GM19240 (cell line): ENCODE data around the gene CHST15.

ENCODE experiments used
- DNase-seq: peaks from one replicate; pipeline ENCODE4 v3.0.0; 2011; ENCODE audit warnings: low spot score; ENCODE audit not compliant: insufficient read length

Gene CHST15, protein sequence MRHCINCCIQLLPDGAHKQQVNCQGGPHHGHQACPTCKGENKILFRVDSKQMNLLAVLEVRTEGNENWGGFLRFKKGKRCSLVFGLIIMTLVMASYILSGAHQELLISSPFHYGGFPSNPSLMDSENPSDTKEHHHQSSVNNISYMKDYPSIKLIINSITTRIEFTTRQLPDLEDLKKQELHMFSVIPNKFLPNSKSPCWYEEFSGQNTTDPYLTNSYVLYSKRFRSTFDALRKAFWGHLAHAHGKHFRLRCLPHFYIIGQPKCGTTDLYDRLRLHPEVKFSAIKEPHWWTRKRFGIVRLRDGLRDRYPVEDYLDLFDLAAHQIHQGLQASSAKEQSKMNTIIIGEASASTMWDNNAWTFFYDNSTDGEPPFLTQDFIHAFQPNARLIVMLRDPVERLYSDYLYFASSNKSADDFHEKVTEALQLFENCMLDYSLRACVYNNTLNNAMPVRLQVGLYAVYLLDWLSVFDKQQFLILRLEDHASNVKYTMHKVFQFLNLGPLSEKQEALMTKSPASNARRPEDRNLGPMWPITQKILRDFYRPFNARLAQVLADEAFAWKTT

DNA sequence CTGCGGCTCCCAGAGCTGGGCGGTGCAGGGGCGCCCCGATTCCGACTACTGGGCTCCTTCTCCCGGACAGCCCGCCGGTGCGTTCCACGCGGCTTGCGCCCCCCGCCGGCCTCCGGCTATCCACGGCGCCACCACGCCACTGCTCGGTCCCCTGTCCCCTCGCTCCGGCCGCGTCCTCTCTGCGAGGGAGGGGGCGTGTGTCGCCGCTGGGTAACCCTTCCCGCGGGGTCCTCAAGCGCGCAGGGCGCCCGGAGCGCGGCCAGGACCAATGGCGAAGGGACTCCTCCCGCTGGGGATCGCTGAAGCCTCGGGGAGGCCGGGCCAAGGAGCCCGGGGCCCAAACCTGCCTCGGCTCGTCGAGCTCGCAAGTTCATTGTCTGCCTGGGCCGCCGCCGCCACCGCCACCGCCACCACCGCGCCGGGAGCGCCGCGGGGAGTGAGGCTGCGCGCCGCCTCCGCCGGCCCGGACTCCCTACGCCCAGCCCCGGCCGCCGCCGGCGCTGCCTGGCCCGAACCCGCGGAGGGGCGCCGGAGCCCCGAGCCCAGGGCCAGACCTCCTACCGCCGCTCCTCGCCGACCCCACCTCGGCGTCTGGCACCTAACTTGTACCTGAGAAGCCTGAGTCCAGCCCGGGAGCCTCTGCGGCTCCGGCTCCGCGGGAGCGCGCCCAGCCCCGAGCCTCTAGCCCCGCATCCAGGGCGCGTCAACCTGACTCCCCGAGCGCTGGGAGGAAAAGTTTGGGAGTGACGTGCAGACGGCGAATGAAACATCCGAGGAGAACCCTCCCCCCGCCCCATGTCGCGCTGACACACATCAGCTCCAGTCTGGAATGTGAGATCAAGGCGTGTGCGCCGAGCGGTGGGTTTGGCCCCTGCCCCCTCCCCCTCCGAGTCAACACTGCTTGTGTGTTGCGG lies at the start of gene CHST15:
TSS of gene CHST15 (minus strand) at position 739 of the 914 bp plus-strand sequence. CDS start 47,386 bp downstream, outside the sequence.
- DNase-seq: no peak

DNA sequence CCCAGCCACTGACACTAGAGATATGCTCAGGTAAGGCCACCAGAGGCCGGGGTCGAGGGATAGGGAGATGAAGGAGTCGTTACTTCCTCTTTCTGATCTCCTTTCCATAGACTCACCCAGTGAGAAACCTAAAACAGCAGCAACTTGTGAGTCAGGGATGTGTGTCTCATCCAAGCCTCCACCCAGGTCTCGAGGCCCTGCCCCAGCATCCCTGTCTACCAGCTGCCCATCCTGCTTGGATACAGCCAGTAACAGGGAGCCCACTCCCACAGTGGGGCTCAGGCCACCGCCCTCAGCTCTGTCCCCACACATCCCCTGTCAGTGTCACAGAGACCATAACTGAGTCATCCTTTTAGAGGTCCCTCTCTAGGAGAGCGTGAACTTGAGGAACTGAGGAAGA lies 49.6 kb upstream of the CHST15 start:
- no peak for DNase-seq

DNA sequence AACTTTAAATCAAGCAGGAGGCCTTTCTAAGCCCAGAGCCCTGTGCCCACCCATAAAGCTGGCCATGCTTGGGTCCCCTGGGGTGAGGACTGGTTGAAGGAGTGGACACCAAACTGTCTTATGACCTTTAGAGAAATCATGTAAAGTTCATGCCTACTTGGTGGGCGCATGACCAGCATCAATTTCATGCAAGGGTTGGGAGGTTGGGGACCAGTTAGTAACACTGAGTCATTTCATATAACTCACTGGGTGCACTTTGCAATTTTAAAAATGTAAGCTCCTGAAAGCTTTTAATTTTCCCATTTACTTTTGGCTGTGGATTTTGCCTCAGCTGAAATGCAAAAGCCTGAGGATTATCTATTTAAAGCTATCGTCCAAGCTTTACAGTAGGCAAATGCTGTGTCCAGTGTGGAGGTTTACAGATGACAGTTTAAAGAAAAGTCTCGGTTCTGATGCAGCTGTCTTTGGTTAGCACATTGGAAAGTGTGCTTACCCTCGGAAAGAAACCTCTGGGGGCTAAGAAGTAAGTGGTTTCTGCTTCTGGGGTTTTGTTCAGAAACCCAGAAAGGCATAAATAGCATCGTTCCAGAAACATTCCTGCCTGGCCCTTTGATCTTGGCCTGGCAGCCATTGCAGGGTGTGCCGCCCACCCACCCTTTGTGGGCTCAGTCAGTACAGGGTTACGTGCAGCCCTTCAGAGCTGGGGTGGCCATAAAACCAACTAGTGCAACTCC lies 48.8 kb upstream of the CHST15 start:
- no peak for DNase-seq

DNA sequence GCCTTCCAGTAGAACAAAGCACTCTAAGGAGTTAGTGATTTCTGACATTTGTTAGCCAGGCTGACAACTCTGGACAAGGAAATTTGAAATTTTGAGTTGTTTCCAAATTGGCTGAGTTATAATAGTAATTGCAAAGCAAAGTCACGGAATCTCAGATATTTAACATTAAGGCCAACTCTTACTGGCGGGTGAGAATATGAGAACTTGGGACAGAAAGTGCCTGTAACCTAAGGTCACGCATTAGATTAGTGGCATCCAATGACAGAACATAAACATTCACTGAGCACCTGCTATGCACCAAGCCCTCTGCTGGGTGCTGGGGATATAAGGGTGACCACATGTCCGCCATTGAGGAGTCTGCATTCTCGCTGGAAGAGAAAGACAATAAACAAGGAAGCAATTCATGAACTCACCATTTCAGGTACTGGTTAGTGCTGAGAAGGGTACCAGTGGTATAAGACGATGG lies 45.5 kb upstream of the CHST15 start:
- no peak for DNase-seq

DNA sequence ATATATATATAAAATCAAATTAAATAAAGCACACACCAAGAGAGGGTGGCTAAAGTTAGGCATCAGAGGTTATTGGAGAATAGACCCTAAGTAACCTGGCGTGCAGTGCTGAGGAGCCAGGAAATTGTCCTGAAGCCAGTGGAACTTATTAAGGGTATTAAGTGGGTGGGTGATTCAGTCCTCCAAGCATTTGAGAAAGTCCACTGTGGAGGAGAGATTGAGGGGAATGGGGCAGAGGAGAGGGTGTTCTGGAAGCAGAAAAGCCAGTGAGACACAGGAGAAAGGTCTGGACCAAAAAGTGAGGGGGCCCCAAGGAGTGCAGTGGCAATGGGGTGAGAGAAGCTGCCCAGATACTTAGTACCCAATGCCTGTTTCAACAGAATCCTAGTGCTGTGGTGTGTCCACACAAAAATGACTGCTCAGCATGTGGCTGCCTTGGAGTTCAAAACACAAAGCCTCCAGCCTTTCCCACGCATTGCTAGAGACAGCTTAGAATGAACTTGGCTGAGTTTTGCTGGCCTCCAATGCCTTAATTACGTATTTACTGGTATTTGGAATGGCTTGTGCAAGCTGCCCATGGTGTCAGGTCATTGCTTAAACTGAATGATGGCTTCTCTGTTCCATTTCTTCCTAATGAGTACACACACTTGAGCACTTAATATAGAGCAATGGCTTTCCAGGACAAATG lies 44.9 kb upstream of the CHST15 start:
- no peak for DNase-seq

DNA sequence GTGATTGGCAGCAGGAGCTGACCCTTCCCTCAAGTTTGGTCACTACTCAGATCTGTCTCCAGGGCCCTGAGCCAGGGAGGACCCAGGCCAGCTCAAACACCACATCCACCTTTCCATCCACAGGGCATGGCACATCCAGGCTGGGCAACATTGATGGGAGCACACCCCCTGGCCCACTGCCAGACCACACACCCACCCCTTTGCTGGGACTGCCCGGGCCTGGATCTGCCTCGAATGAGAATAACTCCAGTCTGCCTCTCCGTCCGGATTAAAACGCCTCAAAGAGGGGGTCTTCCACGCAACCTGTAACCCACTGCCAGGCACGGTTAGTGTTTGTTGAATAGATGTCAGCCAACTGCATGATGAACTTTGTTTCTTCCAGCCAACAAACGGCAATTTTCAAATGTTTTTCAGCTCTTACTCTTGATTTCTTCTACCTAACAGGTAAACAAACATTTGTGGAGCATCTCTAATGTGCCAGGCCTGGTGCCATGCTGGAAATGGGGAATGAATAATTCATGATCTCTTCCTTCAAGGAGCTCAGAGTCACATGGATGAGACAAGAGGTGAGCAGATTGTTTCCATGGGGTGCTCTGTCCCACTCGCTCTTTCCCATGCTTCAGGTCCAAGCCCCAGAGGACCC lies 41.0 kb upstream of the CHST15 start:
- DNase-seq: no peak

DNA sequence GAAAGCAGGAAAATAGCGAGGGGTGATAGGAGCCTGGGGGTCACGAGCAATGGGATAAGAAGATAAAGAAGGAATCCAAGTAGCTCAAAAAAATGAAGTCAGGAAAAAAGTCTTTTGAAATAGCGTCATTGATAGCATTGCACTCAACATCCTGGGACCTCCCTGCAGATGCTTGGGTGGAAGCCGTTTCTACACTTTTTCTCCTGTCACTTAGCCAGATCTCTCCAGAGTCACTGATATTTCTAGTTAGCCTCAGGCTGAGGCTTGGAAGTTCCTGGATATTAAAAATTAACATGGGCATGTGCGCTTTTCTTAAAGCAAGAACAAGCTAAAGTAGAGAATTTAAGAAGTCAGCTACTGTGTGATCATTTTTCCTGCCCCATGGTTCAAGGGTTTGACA lies 39.5 kb upstream of the CHST15 start:
- no peak for DNase-seq

DNA sequence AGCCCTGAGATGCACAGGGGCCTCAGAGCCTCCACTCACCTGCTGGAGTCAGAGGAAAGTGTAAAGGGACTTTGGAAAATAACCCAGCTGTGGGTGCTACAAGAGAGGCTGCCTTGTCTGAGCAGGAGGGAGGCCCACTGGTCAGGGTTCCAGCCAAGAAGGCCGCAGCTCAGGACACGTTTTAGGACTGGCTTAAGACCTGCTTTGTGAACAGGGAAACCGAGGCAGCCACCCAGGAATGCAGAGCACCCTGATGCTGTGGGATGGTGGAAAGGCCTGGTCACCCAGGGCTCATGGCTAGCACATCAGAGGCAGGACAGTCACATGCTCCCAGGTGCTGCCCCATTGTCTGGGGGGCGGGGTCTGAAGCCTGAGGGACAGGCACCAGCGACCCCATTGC lies 38.9 kb upstream of the CHST15 start:
- no peak for DNase-seq

DNA sequence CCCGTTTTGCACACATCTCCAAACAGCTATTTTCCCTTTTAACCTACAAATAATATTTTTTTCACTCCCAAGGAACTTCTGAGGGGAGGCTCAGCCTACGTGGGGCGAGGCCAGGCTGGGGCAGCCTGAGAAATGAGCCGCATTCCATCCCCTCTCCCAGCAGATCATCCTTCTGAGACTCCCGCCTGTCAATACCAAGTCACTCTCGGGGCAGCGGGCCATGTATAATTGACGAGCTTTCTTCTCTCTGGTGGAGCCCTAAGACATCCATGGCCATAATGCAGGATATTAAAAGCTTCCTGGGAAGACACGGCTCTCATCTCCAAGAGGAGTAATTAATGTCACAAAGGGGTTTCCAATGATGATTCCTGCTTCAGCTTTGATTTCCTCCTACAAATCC lies 37.8 kb upstream of the CHST15 start:
- no peak for DNase-seq

DNA sequence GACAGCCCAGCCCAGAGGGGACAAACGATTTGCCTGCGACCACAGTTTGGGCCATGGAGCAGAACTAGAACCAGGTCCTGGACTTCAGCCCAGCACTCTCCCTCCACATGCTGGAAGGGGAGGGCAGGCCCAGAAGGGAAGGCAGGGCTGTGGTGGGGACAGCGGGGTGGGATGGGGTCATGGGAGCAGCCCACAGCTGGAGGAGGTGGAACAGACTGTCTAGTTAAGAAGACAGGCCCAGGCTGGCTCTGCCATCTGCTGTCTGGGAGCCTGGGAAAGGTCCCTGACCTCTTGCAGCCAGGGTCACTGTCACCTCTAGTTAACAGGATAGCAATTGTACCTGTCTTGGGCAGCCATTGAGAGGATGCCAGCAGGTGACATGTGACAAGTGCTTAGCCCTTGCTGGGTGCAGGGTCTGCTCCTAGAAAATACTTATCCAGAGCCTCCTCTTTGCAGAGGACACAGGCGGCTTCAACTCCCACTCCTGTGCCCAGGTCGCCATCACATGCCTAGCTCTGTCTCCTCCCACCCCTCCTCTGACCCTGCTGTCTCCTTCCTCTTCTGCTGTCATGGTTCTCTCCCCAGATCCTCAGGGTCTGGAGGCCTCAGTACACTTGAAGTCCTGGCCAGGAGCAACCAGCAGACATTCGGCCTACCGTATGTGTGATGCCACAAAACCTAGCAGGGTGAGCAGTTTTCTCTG lies 37.0 kb upstream of the CHST15 start:
- DNase-seq: no peak

DNA sequence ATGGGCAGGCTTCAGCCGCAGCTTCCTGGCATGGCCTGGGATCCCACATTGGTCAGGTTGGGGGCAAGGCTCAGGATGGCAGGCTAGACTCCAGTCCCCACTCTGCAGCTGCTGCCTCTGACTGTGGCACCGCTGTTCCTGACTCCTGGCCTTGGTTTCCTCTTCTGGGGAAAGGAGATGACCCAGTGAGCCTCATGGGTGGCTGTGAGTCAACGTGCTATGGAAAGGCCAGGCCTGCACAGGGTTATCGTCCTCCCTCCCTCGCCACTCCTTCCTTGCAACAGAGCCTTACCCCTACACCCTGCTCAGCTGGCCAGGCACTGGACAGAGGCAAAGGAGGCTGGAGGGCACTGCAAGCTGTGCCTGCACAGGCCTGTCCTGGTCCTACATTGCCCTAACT lies 36.1 kb upstream of the CHST15 start:
- DNase-seq: no peak

DNA sequence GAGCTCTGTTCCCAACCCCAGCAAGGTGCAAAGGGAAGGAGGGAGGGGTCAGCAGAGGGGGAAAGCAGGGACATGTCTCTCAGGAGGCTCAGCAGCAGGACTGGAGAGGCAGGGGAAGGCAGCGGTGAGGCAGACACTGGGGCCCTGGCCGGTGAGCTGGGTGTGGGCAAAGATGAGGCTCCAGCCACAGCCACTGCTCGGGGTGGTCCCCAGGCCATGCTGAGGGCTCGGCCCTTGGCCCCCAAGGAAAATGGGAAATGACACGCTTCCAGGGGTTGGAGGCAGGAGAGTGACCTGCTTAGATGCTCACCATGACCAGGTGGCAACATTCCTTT lies 35.4 kb upstream of the CHST15 start:
- no peak for DNase-seq

DNA sequence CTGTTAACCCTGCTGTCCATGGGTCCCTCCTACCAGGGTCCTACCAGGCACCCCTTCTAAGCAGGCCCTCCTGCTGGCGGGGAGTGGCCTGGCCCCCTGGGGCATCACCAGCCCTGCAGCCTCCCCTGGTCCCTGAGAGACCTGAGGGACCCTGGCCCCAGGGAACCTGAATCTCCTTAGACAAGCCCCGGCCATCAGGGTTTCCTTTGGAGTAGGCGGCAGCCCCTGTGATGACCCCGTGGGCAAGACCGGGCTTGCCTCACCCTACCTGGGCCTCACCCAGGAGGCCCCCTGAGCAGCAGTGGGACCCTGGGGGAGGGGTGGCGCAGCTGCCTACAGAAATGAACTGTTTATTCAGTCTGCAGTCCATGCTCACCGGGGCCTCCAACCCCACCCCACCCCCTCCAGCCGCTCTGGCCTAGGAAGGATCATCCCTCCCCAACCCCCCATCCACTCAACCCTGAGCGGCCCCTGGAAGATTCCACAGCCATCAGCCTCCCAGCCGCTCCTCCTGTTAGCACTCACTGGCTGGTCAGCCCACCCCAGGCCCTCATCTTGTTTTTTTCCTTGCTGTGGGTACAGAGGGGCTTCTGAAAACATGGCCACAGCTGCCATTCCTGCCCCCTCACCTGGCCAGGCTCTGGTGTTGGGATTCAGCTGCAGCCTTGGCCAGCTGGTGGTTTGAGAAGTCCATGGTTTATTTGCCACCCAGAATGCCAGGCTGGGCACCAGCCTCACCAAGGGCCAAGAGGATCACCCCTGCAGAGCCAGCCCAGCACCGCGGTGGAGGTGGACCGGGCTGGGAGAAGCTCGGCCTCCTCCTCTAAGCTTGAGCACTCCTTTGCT lies 34.8 kb upstream of the CHST15 start:
- no peak for DNase-seq

DNA sequence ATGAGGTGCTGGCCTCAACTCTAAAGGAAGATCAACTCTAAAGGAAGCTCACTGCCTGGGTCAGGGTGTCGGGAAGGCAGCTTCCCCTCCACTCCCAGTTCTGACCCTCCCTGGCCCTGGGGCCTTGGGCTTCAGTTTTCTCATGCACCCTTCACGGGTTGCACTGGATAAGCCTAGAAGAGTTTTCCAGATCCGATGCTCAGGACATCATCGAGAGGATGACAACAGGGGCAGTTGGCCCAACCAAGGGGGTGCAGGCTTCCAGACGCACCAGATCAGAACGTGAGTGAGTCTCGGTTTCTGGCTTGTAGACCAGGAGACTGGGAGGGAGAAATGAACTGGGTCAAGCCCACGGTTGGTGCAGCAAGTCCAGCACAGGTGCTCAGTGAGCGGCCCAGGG lies 34.2 kb upstream of the CHST15 start:
- DNase-seq: no peak

DNA sequence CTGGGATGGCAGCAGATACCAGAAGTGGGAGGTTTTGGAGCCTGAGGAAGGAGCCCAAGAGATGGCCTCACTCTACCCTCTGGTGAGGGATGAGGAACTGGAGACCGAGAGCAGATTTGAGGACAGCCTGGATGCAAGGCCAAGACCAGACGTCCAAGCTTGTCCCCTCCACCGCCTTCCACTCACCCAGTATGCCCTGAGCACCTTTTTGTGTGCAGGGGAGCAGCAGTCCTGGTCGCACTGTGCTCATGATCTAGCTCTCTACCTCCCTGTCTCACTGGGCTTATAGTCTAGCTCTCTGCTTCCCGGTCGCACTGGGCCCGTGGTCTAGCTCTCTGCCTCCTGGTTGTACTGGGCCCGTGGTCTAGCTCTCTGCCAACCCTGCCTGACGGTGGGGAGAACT lies 33.6 kb upstream of the CHST15 start:
- no peak for DNase-seq

DNA sequence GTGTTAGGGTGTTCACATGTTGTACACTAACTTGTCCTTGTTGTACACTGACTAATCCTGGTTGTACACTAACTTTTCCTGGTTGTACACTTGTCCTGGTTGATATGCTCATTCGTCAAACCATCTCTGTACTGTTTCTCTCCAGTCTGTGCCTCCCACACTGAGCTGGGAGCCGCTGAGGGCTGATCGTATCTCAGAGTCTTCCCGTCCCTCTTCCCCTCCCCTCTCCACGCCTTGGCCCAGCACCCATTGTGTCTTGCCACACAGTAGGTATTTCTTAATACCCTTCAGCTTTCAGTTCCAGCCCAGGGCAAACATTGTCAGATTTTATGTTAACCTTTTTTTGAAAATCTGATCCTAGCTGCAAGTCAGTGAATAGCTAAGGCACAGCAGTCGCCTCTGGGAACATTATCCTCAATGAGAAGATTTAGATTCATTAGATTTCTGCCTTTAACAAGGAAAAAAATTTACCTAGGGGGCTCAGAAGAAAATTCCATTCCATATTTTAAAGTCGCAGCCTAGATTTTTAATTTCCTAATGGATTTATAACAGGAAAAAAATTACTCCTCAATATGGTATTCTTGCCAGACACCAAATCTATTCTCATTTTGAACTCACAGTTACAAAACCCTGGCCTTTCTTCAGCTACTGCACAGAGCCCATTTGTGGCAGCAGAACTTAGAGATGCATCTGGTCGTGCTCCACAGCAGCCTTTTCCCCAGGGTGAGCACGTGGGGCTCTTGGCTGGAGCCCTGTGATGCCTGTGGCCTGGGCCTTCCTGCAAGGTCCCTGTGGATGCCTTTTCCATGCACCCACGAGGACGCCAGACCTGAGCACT lies 33.0 kb upstream of the CHST15 start:
- DNase-seq: no peak

DNA sequence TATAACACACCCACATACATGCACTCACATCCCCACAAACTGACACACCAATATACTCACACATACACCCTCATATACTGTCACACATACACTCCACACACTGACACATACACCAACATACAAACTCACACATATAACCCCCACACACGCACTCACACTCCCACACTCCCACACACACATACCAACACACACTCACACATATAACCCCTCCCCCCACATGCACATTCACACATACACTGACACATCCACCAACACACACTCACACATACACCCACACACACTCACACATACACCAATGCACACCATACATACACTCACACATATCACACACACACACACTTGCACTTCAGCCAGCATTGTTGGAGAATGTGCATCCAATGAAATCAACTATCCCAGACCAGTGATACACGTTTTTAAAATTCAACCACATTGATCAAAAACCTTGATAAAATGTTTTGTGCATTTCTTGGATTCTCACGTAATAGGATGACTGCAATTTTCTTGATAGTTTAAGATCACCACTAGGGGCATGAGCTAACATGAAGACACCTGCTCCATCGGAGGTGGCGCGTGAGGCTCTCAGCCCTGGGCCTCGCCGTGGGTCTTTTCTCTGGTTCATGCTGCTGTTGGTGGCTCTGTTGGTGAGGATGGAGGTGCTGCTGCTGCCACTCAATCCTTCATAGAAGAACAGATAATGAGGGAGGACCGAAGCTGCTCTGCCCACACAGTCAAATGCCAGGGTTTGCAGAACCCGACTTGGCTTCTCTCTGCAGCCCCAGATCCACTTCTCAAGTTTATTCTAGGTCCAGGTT lies 32.1 kb upstream of the CHST15 start:
- DNase-seq: no peak
